HCT116 (cell line): ENCODE measurements around the gene UBTF. TPM values are rescaled to one million over a fixed set of nuclear protein-coding genes. Genes with fewer than 3 reads are reported as not detected.
A peak's percentile ranks its signal among the peaks of the same experiment; 100 is the strongest.

ENCODE experiments used
- ATAC-seq: fragments of 200-7000 bp; cut with Tn5 transposase; 2 replicates; pipeline ENCODE4 v1.9.1; 2020; ENCODE audit warnings: mild to moderate bottlenecking, moderate library complexity
- BruUV-seq: library from RNA; stranded (reverse); fragments of 400-500 nt; replicated peaks from 2 replicates; lab custom pipeline; 2021; lab: Mats Ljungman, UMichigan
- CTCF ChIA-PET: fragments of 300-600 bp; sonication (Branson Sonifier 250); formaldehyde crosslinking; loops from one replicate; lab custom pipeline; 2021; ENCODE audit warnings: antibody characterized with exemption; lab: Charles Lee
- POLR2A ChIA-PET: fragments of 300-600, 350-600 bp; sonication (Branson Sonifier 250); formaldehyde crosslinking; loops from one replicate; lab custom pipeline; 2021; ENCODE audit warnings: antibody characterized with exemption; lab: Charles Lee
- RAD21 ChIA-PET, 2 experiments: fragments of 300-600 bp; sonication (Branson Sonifier 250); formaldehyde crosslinking; loops; one replicate each; lab custom pipeline; 2023; ENCODE audit warnings: low total read pairs in 2 of 2; ENCODE audit not compliant: uncharacterized antibody in 2 of 2, unreplicated experiment in 2 of 2, low non-redundant PET in 1 of 2; lab: Charles Lee
- DNase-seq: peaks from one replicate; pipeline ENCODE4 v3.0.0-alpha.2; 2010; ENCODE audit warnings: low read depth, low spot score
- H2AFZ ChIP-seq: fragments of 200-600 bp; shearing (Covaris generic), sonication (generic); 2 replicates; pipeline ENCODE4 v1.6.1; 2017; ENCODE audit warnings: low read depth, mixed run types, mixed read lengths, antibody characterized with exemption, low read length; ENCODE audit not compliant: poor library complexity, severe bottlenecking
- H3K27ac ChIP-seq: 2 replicates; pipeline ENCODE4 v1.5.1; 2012; ENCODE audit warnings: low read depth, low read length
- H3K27me3 ChIP-seq: fragments of 200-600 bp; sonication (generic); 2 replicates; pipeline ENCODE4 v1.6.1; 2016; ENCODE audit warnings: mixed run types, low read length, mixed read lengths; ENCODE audit not compliant: insufficient read depth
- H3K36me3 ChIP-seq, 2 experiments: fragments of 200-500 bp in 1 of 2; fragments of 200-600 bp in 1 of 2; sonication (Bioruptor generic) in 1 of 2; sonication (generic) in 1 of 2; 2 replicates each; pipeline versions ENCODE4 v1.5.1 to v1.6.1; 2014 to 2016; ENCODE audit warnings: low read length in 2 of 2, inconsistent platforms in 1 of 2, mixed read lengths in 1 of 2, mixed run types in 1 of 2; ENCODE audit not compliant: insufficient read depth in 2 of 2, control insufficient read depth in 1 of 2
- H3K4me1 ChIP-seq, 2 experiments: fragments of 200-600 bp in 1 of 2; sonication (generic) in 1 of 2; 2 replicates each; pipeline versions ENCODE4 v1.5.1 to v1.6.1; 2012 to 2017; ENCODE audit warnings: low read length in 2 of 2, inconsistent platforms in 1 of 2, mild to moderate bottlenecking in 1 of 2, mixed read lengths in 1 of 2, mixed run types in 1 of 2, moderate library complexity in 1 of 2; ENCODE audit not compliant: insufficient read depth in 2 of 2, control insufficient read depth in 1 of 2
- H3K4me2 ChIP-seq: fragments of 200-600 bp; sonication (generic); 2 replicates; pipeline ENCODE4 v1.6.1; 2017; ENCODE audit warnings: mixed run types, low read length, mixed read lengths
- H3K4me3 ChIP-seq, 2 experiments: fragments of 200-600 bp in 1 of 2; sonication (generic) in 1 of 2; replicated peaks in 1 of 2; 2 replicates each; pipeline ENCODE4 v1.5.1; 2011 to 2016; ENCODE audit warnings: low read length in 2 of 2, control low read depth in 1 of 2, low read depth in 1 of 2, mild to moderate bottlenecking in 1 of 2, mixed read lengths in 1 of 2, mixed run types in 1 of 2
- H3K79me2 ChIP-seq: fragments of 200-600 bp; sonication (generic); 2 replicates; pipeline ENCODE4 v1.6.1; 2017; ENCODE audit warnings: mild to moderate bottlenecking, mixed run types, low read length, moderate library complexity, mixed read lengths; ENCODE audit not compliant: insufficient read depth
- H3K9ac ChIP-seq: fragments of 200-600 bp; sonication (generic); 2 replicates; pipeline ENCODE4 v1.6.1; 2016; ENCODE audit warnings: low read length, mixed read lengths
- H3K9me2 ChIP-seq: fragments of 200-600 bp; sonication (generic), shearing (Covaris generic); 2 replicates; pipeline ENCODE4 v1.6.1; 2017; ENCODE audit warnings: mixed run types, mild to moderate bottlenecking, moderate library complexity; ENCODE audit not compliant: insufficient read depth
- H3K9me3 ChIP-seq, 2 experiments: fragments of 200-500 bp in 1 of 2; fragments of 200-600 bp in 1 of 2; sonication (Bioruptor generic) in 1 of 2; sonication (generic) in 1 of 2; 2 replicates each; pipeline ENCODE4 v1.6.1; 2014 to 2017; ENCODE audit warnings: low read length in 2 of 2, mixed read lengths in 2 of 2, inconsistent platforms in 1 of 2, low read depth in 1 of 2, mild to moderate bottlenecking in 1 of 2, mixed run types in 1 of 2, moderate library complexity in 1 of 2; ENCODE audit not compliant: control insufficient read depth in 1 of 2, insufficient read depth in 1 of 2
- H4K20me1 ChIP-seq: fragments of 200-600 bp; sonication (generic), shearing (Covaris generic); 2 replicates; pipeline ENCODE4 v1.6.1; 2017; ENCODE audit warnings: mixed run types, mild to moderate bottlenecking, moderate library complexity; ENCODE audit not compliant: insufficient read depth
- ATF3 ChIP-seq: IDR thresholded peaks from 2 replicates; pipeline ENCODE4 v1.6.1; 2012
- CEBPB ChIP-seq: IDR thresholded peaks from 2 replicates; pipeline ENCODE4 v1.6.1; 2012; ENCODE audit warnings: low read depth
- CTCF ChIP-seq, 3 experiments: fragments of 200-600 bp in 1 of 3; sonication (generic) in 1 of 3; IDR thresholded peaks in 2 of 3; conservative IDR thresholded peaks in 1 of 3; 2 replicates each; pipeline ENCODE4 v1.5.1; 2012 to 2017; ENCODE audit warnings: low read depth in 2 of 3, low read length in 2 of 3, antibody characterized with exemption in 1 of 3, borderline replicate concordance in 1 of 3, control low read depth in 1 of 3, mild to moderate bottlenecking in 1 of 3, mixed read lengths in 1 of 3, mixed run types in 1 of 3, moderate library complexity in 1 of 3; ENCODE audit not compliant: insufficient read depth in 1 of 3
- EGR1 ChIP-seq: IDR thresholded peaks from 2 replicates; pipeline ENCODE4 v1.6.1; 2012; ENCODE audit warnings: low read depth
- ELF1 ChIP-seq: IDR thresholded peaks from 2 replicates; pipeline ENCODE4 v1.6.1; 2012; ENCODE audit warnings: low read depth, borderline replicate concordance
- EZH2phosphoT487 ChIP-seq: fragments of 200-600 bp; IDR thresholded peaks from 2 replicates; pipeline ENCODE4 v1.6.1; 2018; ENCODE audit warnings: antibody characterized with exemption, borderline replicate concordance
- JUND ChIP-seq: IDR thresholded peaks from 2 replicates; pipeline ENCODE4 v1.6.1; 2012
- MAX ChIP-seq: IDR thresholded peaks from 2 replicates; pipeline ENCODE4 v1.6.1; 2012
- POLR2A ChIP-seq: IDR thresholded peaks from 2 replicates; pipeline ENCODE4 v1.7.0; 2011; ENCODE audit warnings: borderline replicate concordance; ENCODE audit not compliant: insufficient read depth, insufficient read length; ENCODE audit errors: extremely low read depth
- POLR2AphosphoS5 ChIP-seq: IDR thresholded peaks from 2 replicates; pipeline ENCODE4 v1.6.1; 2011; ENCODE audit warnings: mild to moderate bottlenecking, low read depth, low read length, moderate library complexity
- REST ChIP-seq: IDR thresholded peaks from 2 replicates; pipeline ENCODE4 v1.6.1; 2012; ENCODE audit warnings: low read depth
- TCF7L2 ChIP-seq: IDR thresholded peaks from 2 replicates; pipeline ENCODE4 v1.7.0; 2011; ENCODE audit warnings: borderline replicate concordance, inconsistent platforms; ENCODE audit not compliant: insufficient read depth, insufficient read length; ENCODE audit errors: extremely low read depth
- ZBTB33 ChIP-seq: IDR thresholded peaks from 2 replicates; pipeline ENCODE4 v1.6.1; 2011; ENCODE audit warnings: mild to moderate bottlenecking, low read length, moderate library complexity; ENCODE audit not compliant: insufficient replicate concordance; ENCODE audit errors: extremely low read depth
- ZNF274 ChIP-seq: fragments of 200-500 bp; sonication (Bioruptor generic); IDR thresholded peaks from 2 replicates; pipeline ENCODE4 v1.6.1; 2014; ENCODE audit warnings: mild to moderate bottlenecking, low read depth, low read length, inconsistent platforms
- intact Hi-C: fragments of 100-400 bp; cut with micrococcal nuclease; formaldehyde crosslinking; loops from 2 replicates; pipeline ENCODE4 v1.10.0; 2022
- total RNA-seq: library from RNA; stranded (reverse); gene quantifications from one replicate; pipeline ENCODE4 v1.2.1, GENCODE V29; 2021; ENCODE audit not compliant: unreplicated experiment

UBTF gene
- total RNA-seq, 1 experiment from 2014 or later, result 84.3 TPM

GRCh38 chr17:44192750-44193149, 26.7 kb downstream of the UBTF start:
- no peaks in the 10 kb centered on the region for H3K9me3 ChIP-seq
- no peak overlapping the region for H2AFZ ChIP-seq
- peaks cover 13% of the 10 kb centered on the region for H3K79me2 ChIP-seq
- H3K9ac ChIP-seq, result no peak overlapping the region
- H3K27me3 ChIP-seq, result no peaks in the 10 kb centered on the region
- no peaks in the 10 kb centered on the region for H3K9me2 ChIP-seq
- ATAC-seq, result no peak
- H3K27ac ChIP-seq, result peak overlapping the region; percentile 49
- H3K4me2 ChIP-seq, result no peak overlapping the region
- CTCF ChIA-PET, result no interaction called here
- RAD21 ChIA-PET, result no interaction called here
- POLR2A ChIA-PET, result no interaction called here
- DNase-seq, result no peak
- no peak overlapping the region for H3K4me3 ChIP-seq
- peaks cover 27 to 32% of the 10 kb centered on the region in 2 experiments for H3K36me3 ChIP-seq
- H3K4me1 ChIP-seq, result peaks cover 6 to 15% of the 10 kb centered on the region in 2 experiments
- TSS peak; percentile 4 for BruUV-seq
- TF ChIP-seq EGR1 (no peak), POLR2AphosphoS5 (no peak), JUND (no peak), REST (no peak), POLR2A (no peak), ATF3 (no peak), TCF7L2 (no peak), ELF1 (no peak), CEBPB (no peak), ZBTB33 (no peak), CTCF (IDR thresholded peaks at IDR 0.05 in 2 of 3, conservative IDR thresholded peaks at IDR 0.05 in 1 of 3; ENCODE audit: borderline replicate concordance in 1 of 3, insufficient read depth in 1 of 3, low read depth in 2 of 3, low read length in 2 of 3) (no peak), MAX (no peak), EZH2phosphoT487 (no peak), ZNF274 (no peak)
- intact Hi-C loops, result no loop called here
- H4K20me1 ChIP-seq, result no peaks in the 10 kb centered on the region
